Activated T-helper 1 cell treated with anti-CD3 and anti-CD28 coated beads, Interleukin-2, amount 50 U/mL, for 16 hours (primary cell): ENCODE data around the gene B4GALT7.
"Not testable (repeated sequence)": the region's sequence is repeated elsewhere in the genome, so short reads cannot be mapped to it uniquely, and the experiment has no call there.

ENCODE experiments used
- DNase-seq, 2 donors: peaks; one replicate each; pipeline ENCODE4 v3.0.0-alpha.2; 2020; ENCODE audit warnings: low read depth in 1 of 2, low spot score in 1 of 2

The B4GALT7 gene

DNA sequence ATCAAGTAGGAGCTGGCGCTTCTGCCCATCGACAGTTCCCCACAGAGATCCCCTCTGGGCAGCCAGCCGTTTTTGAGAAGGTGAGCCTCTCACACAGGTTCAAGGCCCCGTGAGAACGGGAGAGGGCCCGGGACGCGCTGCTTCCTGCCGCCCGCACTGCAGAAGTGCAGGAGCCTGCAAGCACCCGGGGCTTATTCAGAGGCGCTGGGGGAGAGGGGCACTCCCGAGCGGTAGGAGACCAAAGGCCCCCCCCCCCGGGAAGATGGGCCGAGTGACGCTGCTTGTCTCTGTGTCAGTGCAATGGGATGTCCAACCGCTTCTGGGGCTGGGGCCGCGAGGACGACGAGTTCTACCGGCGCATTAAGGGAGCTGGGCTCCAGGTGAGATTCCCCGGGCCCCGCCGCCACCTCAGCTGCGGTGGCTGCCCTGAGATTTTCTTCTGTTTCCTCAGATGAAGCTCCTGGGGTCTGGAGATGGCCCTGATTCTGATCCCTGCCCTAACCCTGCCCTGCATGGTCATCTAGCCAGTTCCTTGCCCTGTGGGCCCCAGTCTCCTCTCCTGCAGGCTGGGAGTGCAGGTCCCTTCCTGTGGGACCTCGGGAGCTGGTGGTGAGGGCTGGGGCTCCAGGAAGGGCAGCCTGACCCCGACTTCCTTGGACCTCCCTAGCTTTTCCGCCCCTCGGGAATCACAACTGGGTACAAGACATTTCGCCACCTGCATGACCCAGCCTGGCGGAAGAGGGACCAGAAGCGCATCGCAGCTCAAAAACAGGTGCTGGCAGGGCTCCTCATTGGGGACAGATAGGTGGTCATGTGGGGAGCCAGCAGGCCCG, 8.5 kb downstream of the B4GALT7 start:
- no peak for DNase-seq

GRCh38 chr5:177609076-177610059, 9.4 kb downstream of the B4GALT7 start:
- no peak for DNase-seq

GRCh38 chr5:177610131-177610769, 10.3 kb downstream of the B4GALT7 start:
- DNase-seq, result no peak

DNA sequence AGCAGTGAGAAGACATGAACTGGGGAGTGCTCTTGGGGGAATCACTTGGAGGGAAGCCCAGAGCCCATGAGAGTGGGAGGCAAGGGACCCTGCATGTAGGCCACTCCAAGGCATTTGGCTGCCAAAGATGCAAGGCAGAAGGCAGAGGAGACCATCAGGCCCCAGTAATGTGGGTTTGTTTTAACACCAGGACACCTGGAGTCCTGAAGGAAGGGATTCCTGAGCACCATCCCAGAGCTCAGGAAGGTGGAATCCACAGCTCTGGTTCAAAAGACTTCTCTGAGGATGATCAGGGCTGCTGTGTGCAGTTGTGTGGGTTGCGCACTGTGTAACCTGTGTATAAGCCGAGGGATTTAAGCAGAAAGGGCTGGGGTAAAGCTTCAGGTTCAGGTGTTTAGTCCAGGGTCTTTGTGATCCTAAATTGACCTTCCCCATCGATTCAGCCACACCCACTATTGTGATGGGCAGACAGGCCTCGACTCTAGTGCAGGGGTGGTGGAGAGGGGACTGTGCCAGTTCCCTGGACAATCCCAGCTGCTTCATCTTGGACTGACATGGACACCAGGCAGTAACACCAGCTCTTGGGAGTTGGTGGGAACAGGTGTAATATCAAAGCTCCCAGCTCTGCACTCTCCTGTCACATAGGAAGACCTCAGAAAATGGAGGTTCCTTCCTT, 11.0 kb downstream of the B4GALT7 start:
- DNase-seq, result no peak

- no peak for DNase-seq
Observed at GRCh38 chr5:177611446-177612214, 11.7 kb downstream of the B4GALT7 start.

GRCh38 chr5:177612215-177612673, 12.3 kb downstream of the B4GALT7 start:
- DNase-seq, result no peak

GRCh38 chr5:177620560-177620959, 20.6 kb downstream of the B4GALT7 start:
- DNase-seq, result no peak

- DNase-seq, result not testable (repeated sequence)
Observed at GRCh38 chr5:177624172-177624571, 24.2 kb downstream of the B4GALT7 start.

GRCh38 chr5:177630186-177630585, 30.3 kb downstream of the B4GALT7 start:
- DNase-seq, result not testable (repeated sequence)

GRCh38 chr5:177634912-177635311, 35.0 kb downstream of the B4GALT7 start:
- not testable (repeated sequence) for DNase-seq

GRCh38 chr5:177645462-177645861, 45.5 kb downstream of the B4GALT7 start:
- not testable (repeated sequence) for DNase-seq

GRCh38 chr5:177651235-177651634, 51.3 kb downstream of the B4GALT7 start:
- DNase-seq, result not testable (repeated sequence)

- DNase-seq, result not testable (repeated sequence)
Observed at GRCh38 chr5:177657846-177658245, 57.9 kb downstream of the B4GALT7 start.

- DNase-seq, result not testable (repeated sequence)
Observed at GRCh38 chr5:177658542-177658941, 58.6 kb downstream of the B4GALT7 start.
